K562 (cell line): ENCODE data around the gene SCARF2. TPM values are rescaled to one million over a fixed set of nuclear protein-coding genes. Genes with fewer than 3 reads are reported as not detected.

Experiments used
- GTF2F1 ChIP-seq: IDR thresholded peaks from 2 replicates; pipeline ENCODE4 v1.6.1; 2011; ENCODE audit warnings: low read depth, low read length, improper control_type of control experiment
- KDM5B ChIP-seq: fragments of 200-600 bp; sonication (generic); IDR thresholded peaks from 2 replicates; pipeline ENCODE4 v1.6.1; 2012; ENCODE audit warnings: low read depth, mild to moderate bottlenecking, moderate library complexity, low read length, control low read depth, inconsistent platforms; ENCODE audit not compliant: insufficient replicate concordance
- L3MBTL2 ChIP-seq: fragments of 450-650 bp; IDR thresholded peaks from 2 replicates; pipeline ENCODE4 v1.6.1; 2016; ENCODE audit warnings: mild to moderate bottlenecking, moderate library complexity
- MEIS2 ChIP-seq: fragments of 450-650 bp; IDR thresholded peaks from 2 replicates; pipeline ENCODE4 v1.6.1; 2014; ENCODE audit warnings: mild to moderate bottlenecking; ENCODE audit not compliant: partially characterized antibody
- NR2C1 ChIP-seq, 2 experiments: fragments of 450-650 bp; IDR thresholded peaks; 2 replicates each; pipeline ENCODE4 v1.6.1; 2017; ENCODE audit warnings: mild to moderate bottlenecking in 2 of 2, antibody characterized with exemption in 1 of 2, inconsistent platforms in 1 of 2, missing compliant biosample characterization in 1 of 2, missing genetic modification characterization in 1 of 2
- RBBP5 ChIP-seq: fragments of 200-600 bp; sonication (generic); IDR thresholded peaks from 2 replicates; pipeline ENCODE4 v1.6.1; 2012; ENCODE audit warnings: borderline replicate concordance, mild to moderate bottlenecking, low read length, control low read depth, inconsistent platforms; ENCODE audit not compliant: insufficient read depth, poor library complexity, severe bottlenecking
- SP2 ChIP-seq: IDR thresholded peaks from 2 replicates; pipeline ENCODE4 v1.6.1; 2011; ENCODE audit warnings: mild to moderate bottlenecking, low read depth, low read length, moderate library complexity; ENCODE audit not compliant: poor library complexity, severe bottlenecking; ENCODE audit errors: extremely low read depth
- SRF ChIP-seq, 2 experiments: fragments of 250-450, 450-650 bp in 1 of 2; sonication (Bioruptor Pico) in 1 of 2; sonication (generic) in 1 of 2; formaldehyde crosslinking; IDR thresholded peaks; 2 replicates each; pipeline versions ENCODE4 v1.5.0 to v1.5.1; 2020 to 2022; ENCODE audit warnings: mild to moderate bottlenecking in 1 of 2, missing genetic modification reagents in 1 of 2
- TCFL5 ChIP-seq: fragments of 250-450 bp; sonication (Bioruptor Pico); conservative IDR thresholded peaks from 2 replicates; pipeline ENCODE4 v1.6.1; 2021; ENCODE audit warnings: mild to moderate bottlenecking, moderate library complexity, matching md5 sums
- TSC22D4 ChIP-seq: fragments of 450-650 bp; IDR thresholded peaks from 2 replicates; pipeline ENCODE4 v1.6.1; 2016; ENCODE audit warnings: missing genetic modification characterization, missing biosample characterization, control low read depth
- ZNF146 ChIP-seq: IDR thresholded peaks from one replicate; pipeline ENCODE4 v1.6.1; 2018; ENCODE audit warnings: missing compliant biosample characterization; ENCODE audit not compliant: unreplicated experiment
- ZNF583 ChIP-seq: fragments of 250-450 bp; sonication (Bioruptor Pico); IDR thresholded peaks from 2 replicates; pipeline ENCODE4 v1.4.0; 2020
- ZNF696 ChIP-seq: fragments of 250-450 bp; sonication (Bioruptor Pico); conservative IDR thresholded peaks from 2 replicates; pipeline ENCODE4 v1.4.0; 2020; ENCODE audit warnings: mild to moderate bottlenecking, moderate library complexity
- polyA plus RNA-seq, 8 experiments: library from polyadenylated mRNA; depleted of rRNA in 4 of 8; stranded (reverse) in 5 of 8; unstranded in 3 of 8; fragments of >200 nt; fragmentation: Nextera tagmentation in 2 of 8; fragmentation: Illumina TruSeq in 1 of 8; extraction: Ambion mirVana in 2 of 8; extraction: Trizol in 1 of 8; gene quantifications; 2 replicates each; pipeline versions ENCODE4 v1.2.1 to v1.2.3, GENCODE V29; 2011 to 2014; ENCODE audit warnings: inconsistent platforms in 1 of 8, missing spikeins in 1 of 8
- total RNA-seq, 7 experiments: library from RNA; depleted of rRNA in 6 of 7; stranded (reverse); fragments of >200 nt in 6 of 7; fragmentation: Illumina TruSeq in 2 of 7; extraction: Trizol in 2 of 7; gene quantifications; 2 replicates each; pipeline versions ENCODE4 v1.2.1 to v1.2.3, GENCODE V29; 2011 to 2021; ENCODE audit warnings: low replicate concordance in 1 of 7
- TF ChIP-seq, protein P1 (sequence below): fragments of 250-450 bp; sonication (Bioruptor Pico); IDR thresholded peaks from 2 replicates; pipeline ENCODE4 v1.5.0; 2021
- TF ChIP-seq, protein P2 (sequence below): fragments of 250-450 bp; sonication (Bioruptor Pico); IDR thresholded peaks from 2 replicates; pipeline ENCODE4 v1.4.0; 2020
- TF ChIP-seq, protein P3 (sequence below): fragments of 450-650 bp; IDR thresholded peaks from 2 replicates; pipeline ENCODE4 v1.6.1; 2016; ENCODE audit warnings: antibody characterized with exemption
- TF ChIP-seq, protein P4 (sequence below): sonication (generic); formaldehyde crosslinking; IDR thresholded peaks from 2 replicates; pipeline ENCODE4 v1.8.0; 2022; ENCODE audit warnings: mild to moderate bottlenecking, missing genetic modification reagents

Gene SCARF2
- total and polyA plus RNA-seq, 9 of the 15 experiments (the other 6 are each of a cell fraction or from before 2014, with no cell fraction given): 0.06 to 0.32 (median 0.21) TPM; not detected in 5

DNA sequence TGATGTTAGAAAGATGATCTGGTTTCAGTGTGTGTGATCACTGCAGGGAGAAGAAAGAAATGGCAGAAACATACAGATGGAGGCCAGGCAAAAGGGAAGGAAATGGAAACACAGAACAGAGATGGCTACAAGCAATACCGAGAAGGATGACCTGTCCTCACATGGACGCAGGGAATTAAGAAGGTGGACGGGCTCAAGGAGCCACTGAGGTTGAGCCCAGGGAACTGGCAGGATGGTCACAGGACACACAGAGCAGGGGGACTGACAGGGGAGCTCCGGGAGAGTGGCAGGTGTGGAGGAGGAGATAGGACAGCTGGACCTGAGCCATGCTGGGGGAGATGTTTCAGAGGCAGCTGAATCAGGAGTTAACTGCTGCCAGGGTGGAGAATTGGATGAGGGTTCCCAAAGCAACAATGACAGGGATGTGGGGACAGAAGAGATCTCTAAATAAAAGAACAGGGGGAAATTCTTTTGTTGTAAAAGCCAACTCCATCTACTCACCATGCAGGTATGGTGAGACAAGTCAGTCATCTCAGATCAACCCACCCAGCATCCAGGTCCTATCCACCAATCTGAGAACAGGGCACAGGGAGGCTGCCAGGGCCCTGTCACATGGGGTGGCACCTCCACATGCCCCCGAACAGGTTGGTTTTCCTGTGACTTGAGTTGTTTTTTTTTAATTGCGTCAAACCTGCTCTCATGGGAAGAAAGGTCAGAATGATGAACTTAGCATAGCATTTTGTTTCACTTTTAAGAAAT lies 31.7 kb upstream of the SCARF2 start (continued):
- TF ChIP-seq, protein P1, sequence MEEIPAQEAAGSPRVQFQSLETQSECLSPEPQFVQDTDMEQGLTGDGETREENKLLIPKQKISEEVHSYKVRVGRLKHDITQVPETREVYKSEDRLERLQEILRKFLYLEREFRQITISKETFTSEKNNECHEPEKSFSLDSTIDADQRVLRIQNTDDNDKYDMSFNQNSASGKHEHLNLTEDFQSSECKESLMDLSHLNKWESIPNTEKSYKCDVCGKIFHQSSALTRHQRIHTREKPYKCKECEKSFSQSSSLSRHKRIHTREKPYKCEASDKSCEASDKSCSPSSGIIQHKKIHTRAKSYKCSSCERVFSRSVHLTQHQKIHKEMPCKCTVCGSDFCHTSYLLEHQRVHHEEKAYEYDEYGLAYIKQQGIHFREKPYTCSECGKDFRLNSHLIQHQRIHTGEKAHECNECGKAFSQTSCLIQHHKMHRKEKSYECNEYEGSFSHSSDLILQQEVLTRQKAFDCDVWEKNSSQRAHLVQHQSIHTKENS (CRISPR knock-in tag): no peak
- TF ChIP-seq GTF2F1: 0 out of 2 replicates have a peak, but pooled peaks have one; percentile 20
- peak; percentile 15 for TF ChIP-seq KDM5B
- TF ChIP-seq, protein P2, sequence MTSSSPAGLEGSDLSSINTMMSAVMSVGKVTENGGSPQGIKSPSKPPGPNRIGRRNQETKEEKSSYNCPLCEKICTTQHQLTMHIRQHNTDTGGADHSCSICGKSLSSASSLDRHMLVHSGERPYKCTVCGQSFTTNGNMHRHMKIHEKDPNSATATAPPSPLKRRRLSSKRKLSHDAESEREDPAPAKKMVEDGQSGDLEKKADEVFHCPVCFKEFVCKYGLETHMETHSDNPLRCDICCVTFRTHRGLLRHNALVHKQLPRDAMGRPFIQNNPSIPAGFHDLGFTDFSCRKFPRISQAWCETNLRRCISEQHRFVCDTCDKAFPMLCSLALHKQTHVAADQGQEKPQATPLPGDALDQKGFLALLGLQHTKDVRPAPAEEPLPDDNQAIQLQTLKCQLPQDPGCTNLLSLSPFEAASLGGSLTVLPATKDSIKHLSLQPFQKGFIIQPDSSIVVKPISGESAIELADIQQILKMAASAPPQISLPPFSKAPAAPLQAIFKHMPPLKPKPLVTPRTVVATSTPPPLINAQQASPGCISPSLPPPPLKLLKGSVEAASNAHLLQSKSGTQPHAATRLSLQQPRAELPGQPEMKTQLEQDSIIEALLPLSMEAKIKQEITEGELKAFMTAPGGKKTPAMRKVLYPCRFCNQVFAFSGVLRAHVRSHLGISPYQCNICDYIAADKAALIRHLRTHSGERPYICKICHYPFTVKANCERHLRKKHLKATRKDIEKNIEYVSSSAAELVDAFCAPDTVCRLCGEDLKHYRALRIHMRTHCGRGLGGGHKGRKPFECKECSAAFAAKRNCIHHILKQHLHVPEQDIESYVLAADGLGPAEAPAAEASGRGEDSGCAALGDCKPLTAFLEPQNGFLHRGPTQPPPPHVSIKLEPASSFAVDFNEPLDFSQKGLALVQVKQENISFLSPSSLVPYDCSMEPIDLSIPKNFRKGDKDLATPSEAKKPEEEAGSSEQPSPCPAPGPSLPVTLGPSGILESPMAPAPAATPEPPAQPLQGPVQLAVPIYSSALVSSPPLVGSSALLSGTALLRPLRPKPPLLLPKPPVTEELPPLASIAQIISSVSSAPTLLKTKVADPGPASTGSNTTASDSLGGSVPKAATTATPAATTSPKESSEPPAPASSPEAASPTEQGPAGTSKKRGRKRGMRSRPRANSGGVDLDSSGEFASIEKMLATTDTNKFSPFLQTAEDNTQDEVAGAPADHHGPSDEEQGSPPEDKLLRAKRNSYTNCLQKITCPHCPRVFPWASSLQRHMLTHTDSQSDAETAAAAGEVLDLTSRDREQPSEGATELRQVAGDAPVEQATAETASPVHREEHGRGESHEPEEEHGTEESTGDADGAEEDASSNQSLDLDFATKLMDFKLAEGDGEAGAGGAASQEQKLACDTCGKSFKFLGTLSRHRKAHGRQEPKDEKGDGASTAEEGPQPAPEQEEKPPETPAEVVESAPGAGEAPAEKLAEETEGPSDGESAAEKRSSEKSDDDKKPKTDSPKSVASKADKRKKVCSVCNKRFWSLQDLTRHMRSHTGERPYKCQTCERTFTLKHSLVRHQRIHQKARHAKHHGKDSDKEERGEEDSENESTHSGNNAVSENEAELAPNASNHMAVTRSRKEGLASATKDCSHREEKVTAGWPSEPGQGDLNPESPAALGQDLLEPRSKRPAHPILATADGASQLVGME: no peak
- no peak for TF ChIP-seq L3MBTL2
- no peak for TF ChIP-seq ZNF583 (CRISPR knock-in tag)
- TF ChIP-seq, protein P3, sequence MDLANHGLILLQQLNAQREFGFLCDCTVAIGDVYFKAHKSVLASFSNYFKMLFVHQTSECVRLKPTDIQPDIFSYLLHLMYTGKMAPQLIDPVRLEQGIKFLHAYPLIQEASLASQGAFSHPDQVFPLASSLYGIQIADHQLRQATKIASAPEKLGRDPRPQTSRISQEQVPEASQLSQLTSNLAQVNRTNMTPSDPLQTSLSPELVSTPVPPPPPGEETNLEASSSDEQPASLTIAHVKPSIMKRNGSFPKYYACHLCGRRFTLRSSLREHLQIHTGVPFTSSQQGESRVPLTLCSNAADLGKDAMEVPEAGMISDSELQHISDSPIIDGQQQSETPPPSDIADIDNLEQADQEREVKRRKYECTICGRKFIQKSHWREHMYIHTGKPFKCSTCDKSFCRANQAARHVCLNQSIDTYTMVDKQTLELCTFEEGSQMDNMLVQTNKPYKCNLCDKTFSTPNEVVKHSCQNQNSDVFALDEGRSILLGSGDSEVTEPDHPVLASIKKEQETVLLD: no peak
- no peak for TF ChIP-seq TCFL5 (CRISPR knock-in tag)
- TF ChIP-seq ZNF696: no peak
- TF ChIP-seq ZNF146 (CRISPR knock-in tag): no peak
- TF ChIP-seq, protein P4, sequence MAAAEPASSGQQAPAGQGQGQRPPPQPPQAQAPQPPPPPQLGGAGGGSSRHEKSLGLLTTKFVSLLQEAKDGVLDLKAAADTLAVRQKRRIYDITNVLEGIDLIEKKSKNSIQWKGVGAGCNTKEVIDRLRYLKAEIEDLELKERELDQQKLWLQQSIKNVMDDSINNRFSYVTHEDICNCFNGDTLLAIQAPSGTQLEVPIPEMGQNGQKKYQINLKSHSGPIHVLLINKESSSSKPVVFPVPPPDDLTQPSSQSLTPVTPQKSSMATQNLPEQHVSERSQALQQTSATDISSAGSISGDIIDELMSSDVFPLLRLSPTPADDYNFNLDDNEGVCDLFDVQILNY (CRISPR knock-in tag): no peak
- no peak for TF ChIP-seq NR2C1 (IDR thresholded peaks at IDR 0.05)
- no peak for TF ChIP-seq NR2C1 (tag; IDR thresholded peaks at IDR 0.05)
- TF ChIP-seq SP2: no peak
- no peak for TF ChIP-seq SRF (CRISPR knock-in tag; IDR thresholded peaks at IDR 0.05)
- TF ChIP-seq RBBP5: peak; percentile 18
- peak; percentile 53 for TF ChIP-seq MEIS2
- peak; percentile 97; the same call in 1 of the 2 replicates for TF ChIP-seq TSC22D4
